C1 segment of cervical spinal cord (tissue), 14 donors: ENCODE measurements around the gene PRH2.

Source experiments
- DNase-seq, 14 donors: peaks; one replicate each; lab custom pipeline; 2025; lab: John Stamatoyannopoulos, UW

Gene PRH2

GRCh38 chr12:10960211-10960610 lies 31.2 kb downstream of the PRH2 start:
- DNase-seq = no peak

DNA sequence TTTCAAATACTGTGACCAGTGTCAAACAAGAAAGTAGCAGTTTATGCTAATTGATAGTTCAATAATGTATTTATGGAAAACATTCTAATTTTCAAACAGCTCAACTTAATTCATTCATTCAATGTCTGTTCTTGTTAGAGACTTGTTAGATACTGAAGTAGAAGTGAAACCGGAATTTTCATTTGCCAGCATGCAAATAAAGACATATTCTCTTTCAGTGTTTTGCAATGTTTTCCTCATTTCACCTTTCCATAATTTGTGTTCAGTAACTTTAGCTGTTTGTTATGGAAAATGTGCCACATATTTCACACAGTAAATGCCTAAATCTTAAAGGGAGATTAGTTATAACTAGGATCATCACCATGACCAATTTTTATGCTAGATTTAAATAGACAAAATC lies 36.4 kb downstream of the PRH2 start:
- DNase-seq = no peak

DNA sequence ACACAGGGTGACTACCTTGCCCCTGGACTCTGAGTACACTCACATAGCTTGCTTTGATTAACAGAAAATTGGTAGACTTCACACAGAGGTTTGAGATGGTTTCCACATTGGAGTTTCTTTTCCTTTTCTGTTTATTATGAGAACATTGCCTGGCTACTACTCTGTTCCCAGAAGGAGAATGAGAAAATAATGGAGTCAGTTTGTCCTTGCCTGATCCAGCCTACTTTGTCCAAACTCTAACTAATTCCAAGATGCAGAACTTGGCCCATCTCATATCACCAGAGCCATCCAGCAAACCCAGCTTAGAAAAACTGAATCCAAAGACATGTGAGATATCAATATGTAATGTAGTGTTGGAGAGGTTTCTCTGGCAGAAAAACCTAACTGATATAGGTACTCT lies 37.3 kb downstream of the PRH2 start:
- no peak for DNase-seq

DNA sequence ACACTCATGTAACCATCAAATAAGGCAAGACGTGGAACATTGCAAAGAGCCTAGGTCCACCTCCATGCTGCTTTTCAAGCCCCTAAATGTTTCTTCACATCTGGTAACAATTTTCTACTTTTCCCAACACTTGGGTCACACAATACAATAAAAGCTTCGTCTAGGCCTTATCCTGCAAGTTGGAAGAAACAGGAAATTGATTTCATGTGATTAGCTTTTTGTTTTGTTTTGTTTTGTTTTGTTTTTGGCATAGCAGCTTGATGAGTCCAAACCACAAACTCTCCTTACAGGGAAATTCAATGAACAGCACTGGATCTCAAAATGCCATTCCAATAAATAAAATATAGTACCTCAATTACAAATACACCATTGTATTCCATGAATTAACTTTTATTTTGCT lies 38.4 kb downstream of the PRH2 start:
- no peak for DNase-seq

DNA sequence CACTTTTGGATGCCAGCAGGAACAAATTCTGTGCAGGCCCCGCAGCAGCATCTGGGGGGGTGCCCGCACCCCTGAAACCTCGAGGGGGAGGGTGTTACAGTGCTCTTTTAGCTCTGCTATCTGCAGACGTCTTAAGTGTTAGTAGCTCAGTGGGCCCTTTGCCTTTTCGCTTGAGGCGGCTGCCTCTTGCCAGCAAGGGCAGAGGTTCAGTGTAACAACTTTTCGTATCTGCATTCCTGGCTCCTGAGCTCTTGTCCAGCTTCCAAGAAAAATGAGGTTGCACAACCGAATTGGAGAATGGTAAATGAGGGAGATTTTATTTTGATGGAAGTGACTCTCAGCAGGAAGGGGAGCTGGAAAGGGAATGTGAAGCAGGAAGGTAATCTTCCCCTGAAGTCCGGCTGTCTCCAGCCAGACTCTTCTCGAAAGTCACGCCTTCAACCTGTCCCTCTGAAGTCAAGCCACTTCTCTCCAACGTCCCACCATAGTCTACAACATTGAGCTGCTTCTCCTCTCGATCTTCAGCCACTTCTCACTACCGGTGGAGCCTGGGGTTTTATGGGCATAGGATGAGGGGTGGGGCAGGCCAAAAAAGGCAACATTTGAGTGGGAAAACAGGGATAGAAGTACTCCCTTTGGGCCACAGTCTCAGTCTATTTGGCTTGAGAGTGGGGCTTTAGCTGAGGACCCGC lies 39.9 kb downstream of the PRH2 start:
- DNase-seq = no peak

- DNase-seq = no peak
Measured at GRCh38 chr12:10974965-10975364, 45.9 kb downstream of the PRH2 start.

GRCh38 chr12:10982244-10982643 lies 53.2 kb downstream of the PRH2 start:
- DNase-seq = no peak
